Urothelium cell line (cell line): ENCODE measurements around the gene SMPDL3B.

ENCODE experiments used
- DNase-seq: peaks from one replicate; pipeline ENCODE4 v3.0.0; 2011; ENCODE audit warnings: low spot score, mixed read lengths
- FAIRE-seq: peaks from 2 replicates; lab custom pipeline; 2011; peaks lifted over from hg19 to GRCh38; lab: Jason Lieb, UNC

SMPDL3B gene, protein sequence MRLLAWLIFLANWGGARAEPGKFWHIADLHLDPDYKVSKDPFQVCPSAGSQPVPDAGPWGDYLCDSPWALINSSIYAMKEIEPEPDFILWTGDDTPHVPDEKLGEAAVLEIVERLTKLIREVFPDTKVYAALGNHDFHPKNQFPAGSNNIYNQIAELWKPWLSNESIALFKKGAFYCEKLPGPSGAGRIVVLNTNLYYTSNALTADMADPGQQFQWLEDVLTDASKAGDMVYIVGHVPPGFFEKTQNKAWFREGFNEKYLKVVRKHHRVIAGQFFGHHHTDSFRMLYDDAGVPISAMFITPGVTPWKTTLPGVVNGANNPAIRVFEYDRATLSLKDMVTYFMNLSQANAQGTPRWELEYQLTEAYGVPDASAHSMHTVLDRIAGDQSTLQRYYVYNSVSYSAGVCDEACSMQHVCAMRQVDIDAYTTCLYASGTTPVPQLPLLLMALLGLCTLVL

DNA sequence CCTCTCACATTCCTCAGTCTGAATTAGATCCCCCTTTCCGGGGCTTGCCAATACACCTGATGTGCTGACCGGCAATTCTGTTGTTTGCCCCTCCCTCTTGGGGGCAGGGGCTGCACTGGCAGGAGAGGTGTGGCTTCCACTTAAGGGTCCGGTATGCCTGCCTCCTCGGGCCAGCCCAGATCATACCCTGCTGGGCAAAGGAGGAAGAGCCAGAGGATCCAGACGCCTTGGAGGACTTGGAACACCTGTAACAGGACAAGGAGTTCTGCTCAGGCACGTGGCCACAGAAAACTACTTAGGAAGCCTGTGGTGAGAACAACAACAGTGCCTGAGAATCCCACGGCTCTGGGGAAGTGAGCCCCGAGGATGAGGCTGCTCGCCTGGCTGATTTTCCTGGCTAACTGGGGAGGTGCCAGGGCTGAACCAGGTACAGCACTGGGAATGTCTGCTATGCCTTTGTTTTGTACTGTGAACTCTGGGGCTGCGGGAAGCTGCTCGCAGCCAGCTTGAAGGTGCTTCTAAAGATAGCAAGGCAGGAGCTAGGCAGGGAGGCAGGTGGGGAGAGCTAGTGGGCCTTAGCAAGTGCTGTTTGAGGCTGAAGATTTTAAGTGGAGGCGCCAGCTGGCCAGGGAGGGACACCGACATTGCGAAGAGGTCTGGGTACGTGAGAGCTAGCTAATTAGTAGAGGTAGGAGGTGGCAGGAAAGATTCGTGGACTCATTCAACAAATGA, at the start of gene SMPDL3B:
TSS of gene SMPDL3B (plus strand) at position 183 of the 732 bp plus-strand sequence. CDS start at position 367, 184 bp downstream.
- DNase-seq (peak; percentile 91), FAIRE-seq (peak; percentile 46)

DNA sequence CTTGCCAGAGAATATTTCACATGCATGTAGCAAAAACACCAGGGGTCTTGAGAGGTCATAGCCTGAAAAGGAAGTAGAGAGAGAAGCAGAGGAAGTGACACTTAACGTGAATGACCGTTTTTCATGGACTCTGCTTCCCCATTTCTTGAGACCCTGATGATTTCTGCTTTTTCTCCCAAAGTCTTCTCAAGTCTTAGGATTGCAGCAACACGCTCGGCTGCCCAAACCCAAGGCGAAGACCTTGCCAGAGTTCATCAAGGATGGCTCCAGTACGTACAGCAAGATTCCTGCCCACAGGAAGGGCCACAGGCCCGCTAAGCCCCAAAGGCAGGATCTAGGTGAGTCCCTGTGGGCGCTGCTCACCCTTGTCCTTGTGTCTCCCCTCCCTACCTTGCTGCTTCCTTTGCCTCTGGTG, 49.7 kb upstream of the SMPDL3B start:
- no peak for FAIRE-seq
- no peak for DNase-seq

DNA sequence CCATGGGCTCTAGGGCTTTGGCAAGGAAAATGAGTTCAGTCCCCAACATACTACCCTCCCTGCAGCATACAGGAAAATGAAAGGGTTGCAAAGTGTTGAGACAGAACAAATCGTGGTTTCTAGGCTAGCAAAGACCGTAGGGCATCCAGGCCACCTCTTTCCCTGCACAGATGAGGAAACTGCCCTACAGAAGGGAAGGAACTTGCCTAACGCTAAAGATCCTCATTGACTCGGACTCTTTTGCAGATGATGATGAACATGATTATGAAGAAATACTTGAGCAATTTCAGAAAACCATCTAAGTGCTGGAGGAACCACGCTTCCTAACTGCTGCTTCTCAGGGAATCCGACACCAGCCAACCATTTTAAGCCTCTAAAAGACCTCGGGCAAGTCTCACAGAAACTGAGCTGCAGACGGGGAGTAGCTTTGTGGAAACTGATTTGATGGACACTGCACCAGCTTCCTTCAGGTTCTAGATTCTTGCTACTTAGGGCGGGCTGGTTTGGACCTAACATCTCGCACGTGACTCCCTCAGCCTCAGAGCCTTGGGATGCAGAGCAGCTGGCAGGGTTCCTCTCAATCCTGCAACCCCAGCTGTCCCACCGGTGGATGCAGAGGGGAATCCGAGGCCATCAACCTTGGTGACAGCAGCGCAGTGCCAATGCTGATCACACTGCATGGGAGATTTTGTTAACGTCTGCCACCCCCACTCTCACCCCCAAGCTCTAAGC, 49.0 kb upstream of the SMPDL3B start:
- DNase-seq (no peak), FAIRE-seq (no peak)

DNA sequence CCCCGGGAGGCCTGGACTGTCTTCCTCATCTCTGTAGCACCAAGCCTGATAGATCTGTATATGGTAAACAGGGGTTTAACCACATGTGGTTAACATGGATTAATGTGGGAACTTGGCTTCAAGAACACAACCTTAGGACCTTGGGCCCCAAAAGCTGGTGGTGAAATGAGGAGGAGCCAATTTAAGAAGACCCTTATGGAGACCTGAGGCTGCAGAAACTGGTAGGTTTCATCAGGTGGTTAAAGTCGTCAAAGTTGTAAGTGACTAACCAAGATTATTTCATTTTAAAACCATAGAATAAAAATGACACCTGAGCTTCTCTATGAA, 48.5 kb upstream of the SMPDL3B start:
- no peak for DNase-seq
- FAIRE-seq: no peak

DNA sequence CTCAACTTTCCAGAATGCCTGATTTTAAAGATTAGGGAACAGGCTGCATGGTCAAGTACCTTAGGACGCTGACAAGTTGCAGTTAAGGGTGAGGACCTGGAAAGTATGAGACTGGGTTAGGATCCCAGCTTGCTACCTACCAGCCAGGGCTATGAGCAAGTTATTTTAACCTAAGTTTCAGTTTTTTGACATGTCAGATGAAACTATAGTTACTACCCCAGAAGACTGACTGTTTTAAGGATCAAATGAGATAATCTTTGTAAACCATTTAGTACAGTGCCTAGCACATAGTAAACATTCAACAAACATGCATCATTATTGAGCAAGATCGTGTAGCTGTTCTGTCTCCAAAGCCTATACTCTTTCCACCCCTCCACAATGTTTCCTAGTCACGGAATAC, 48.1 kb upstream of the SMPDL3B start:
- DNase-seq (no peak), FAIRE-seq (no peak)

DNA sequence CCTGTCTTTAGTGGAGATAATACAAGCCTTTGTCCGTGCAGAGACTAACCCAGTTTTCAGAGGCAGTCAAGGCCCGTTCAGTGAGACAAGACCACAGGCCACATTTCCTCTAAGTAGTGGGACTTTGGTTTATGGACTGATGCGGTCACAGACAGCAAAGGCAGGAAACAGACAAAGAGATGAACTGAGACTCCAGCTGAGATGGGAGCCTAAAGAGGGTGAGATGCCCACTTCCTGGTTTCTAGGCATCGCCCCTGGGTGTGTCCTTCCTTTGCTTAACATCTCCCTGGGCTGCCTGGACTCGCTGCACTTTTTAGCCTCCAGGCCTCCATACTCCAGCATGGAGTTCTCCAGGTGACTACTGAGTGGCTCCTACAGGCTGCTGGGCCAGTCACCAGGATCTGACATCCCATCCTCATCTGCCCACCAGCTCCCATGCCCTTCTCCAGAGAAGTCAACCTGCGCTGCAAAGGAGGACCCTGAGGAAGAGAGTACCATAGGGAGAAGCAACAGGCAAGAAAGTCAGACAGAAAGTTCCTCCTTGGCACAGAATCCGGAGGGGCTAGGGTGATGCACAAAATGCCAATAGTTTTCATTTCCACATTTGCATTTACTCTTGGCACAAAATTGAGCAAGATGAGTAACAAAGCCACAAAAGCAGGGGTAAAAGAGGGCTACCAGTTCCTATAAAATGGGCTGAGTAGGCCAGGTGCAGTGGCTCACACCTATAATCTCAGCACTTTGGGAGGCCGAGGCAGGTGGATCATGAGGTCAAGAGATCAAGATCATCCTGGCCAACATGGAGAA, 47.4 kb upstream of the SMPDL3B start:
- DNase-seq (no peak), FAIRE-seq (no peak)

DNA sequence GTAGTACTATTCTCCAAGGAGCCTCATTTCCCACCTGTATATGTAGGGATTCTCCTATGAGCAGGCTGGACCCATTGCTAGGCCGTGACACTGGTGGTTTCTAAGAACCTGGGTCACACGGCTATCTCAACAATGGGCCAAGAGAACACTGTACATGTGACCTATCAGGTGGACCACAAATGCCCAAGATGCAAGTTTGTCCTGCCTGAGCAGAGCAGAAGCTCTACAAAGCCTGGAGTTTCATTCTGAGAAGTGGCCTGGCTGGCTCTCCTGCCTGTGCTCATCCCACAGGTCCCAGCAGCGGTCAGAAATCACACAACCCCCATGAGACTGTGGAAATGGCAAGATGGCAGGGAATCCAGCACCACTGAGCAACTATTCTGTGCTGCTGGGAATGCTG, 45.3 kb upstream of the SMPDL3B start:
- DNase-seq: no peak
- FAIRE-seq: no peak

DNA sequence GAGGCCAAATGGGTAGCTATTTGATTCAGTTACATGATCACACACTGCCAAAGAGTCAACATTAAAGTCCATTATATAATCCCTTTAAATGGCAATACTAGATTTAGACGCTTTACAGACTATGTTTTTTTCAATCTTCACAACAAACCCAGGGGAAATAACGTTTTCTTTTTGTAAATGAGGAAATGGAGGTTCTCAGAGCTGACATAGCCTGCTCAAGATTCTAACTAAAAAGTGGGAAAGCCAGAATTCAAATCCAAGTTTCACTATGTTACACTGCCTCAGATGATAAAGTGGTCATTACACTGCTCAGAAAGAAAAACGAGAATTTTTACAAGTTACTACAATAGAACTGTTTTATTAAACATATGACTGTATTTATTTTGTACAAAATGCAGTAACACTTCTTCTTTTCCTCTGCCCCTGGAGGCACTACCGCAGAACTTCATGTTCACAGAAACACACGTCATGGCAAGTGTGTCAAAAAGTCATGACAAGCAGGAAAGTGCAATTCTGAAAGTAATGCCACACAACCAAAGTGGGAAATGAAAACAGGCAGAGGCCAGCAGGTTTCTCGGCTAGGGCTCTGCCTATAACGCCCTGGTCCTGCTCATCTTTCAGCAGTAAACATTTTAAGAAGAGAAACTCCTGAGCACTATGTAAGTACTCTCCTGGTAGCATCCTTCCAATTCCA, 43.5 kb upstream of the SMPDL3B start:
- FAIRE-seq (no peak), DNase-seq (no peak)

DNA sequence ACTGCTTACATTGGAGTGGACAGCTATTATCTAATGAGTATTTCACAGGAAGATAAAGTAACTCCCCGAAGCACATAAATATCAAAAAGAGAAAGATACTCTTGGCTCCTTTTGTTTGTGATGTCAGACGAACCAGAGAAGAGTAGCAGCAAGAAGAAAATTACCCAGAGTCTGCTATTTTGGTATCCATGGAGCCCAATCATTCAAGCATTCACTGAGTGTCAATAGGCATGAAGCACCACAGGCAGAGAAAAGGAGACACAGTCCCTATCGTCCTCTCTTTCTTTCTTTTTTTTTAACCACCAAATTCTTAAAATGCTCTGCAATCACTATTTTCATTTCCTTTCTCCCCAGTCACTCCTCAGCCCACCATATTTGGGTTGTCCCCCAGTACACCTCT, 40.3 kb upstream of the SMPDL3B start:
- DNase-seq (no peak), FAIRE-seq (no peak)

DNA sequence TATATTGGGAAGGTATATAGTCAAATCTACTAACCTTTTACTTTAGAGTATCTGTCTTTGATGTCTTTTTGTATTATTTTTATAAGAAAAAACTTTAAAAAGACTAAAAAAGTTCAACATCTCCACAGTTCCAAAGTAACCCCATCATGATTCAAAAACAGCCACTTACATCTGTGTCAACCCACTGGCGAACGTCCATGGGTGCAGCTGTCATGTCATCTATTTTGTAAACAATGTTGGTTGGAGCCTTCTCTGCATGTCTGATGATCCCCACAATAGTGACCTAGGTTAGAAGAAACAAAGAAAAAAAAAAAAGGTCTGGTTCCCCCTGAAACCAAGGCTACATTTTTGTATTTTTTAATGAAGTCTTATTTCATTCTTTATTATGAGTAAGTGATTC, 28.0 kb upstream of the SMPDL3B start:
- no peak for FAIRE-seq
- no peak for DNase-seq

DNA sequence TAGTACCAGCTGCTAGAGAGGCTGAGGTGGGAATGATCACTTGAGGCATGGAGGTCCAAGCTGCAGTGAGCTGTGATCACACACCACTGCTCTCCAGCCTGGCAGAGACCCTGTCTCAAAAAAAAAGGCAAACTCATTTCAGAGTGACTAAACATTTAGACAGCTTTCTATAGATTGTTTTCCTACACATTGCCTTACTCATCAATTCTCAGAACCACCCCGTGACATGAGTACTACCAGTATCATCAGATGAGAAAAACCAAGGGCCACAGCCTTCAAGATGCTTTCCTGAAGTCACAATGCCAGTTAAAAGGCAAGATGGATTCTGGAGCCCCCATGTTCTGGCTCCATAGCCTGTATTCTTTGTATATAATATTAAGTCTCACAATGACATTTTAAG, 22.4 kb upstream of the SMPDL3B start:
- DNase-seq (no peak), FAIRE-seq (no peak)

DNA sequence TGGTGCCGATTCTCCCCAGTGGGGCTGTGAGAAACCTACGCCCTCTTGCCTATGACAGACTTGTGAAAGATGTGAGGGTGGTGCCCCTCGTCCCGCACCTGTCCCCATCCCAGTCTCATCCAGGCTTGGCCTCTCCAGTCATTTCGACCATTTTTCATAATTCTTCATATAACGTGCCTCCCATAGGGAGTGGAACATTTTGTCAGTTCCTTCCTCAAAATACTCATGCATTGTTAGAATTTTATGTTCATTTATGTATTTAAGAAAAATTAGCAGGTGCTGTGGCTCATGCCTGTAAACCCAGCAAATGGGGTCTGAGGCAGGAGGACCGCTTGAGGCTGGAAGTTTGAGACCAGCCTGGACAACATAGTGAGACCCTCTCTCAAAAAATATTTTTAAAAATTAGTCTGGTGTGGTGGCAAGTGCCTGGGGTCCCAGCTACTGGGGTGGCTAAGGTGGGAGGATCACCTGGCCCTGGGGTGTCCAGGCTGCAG, 19.7 kb upstream of the SMPDL3B start:
- DNase-seq: no peak
- FAIRE-seq: no peak

DNA sequence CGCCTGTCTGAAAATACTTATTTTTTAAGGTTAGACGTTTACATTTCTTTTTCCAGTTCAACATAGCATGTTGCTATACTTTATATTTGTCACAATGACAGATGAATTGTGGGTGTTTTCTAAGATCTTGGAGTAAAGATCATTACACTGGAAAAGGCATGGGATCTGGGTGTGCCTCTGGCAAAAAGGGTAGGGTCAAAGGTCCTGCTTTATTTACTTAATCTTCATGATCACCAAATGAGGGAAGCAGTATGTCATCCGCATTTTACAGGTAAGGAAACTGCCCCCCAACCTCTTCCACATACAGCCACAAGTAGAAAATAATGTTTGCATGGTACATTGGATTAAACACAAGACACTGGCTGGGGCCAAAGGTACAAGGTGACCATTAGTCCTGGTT, 12.5 kb upstream of the SMPDL3B start:
- FAIRE-seq: no peak
- DNase-seq: no peak

DNA sequence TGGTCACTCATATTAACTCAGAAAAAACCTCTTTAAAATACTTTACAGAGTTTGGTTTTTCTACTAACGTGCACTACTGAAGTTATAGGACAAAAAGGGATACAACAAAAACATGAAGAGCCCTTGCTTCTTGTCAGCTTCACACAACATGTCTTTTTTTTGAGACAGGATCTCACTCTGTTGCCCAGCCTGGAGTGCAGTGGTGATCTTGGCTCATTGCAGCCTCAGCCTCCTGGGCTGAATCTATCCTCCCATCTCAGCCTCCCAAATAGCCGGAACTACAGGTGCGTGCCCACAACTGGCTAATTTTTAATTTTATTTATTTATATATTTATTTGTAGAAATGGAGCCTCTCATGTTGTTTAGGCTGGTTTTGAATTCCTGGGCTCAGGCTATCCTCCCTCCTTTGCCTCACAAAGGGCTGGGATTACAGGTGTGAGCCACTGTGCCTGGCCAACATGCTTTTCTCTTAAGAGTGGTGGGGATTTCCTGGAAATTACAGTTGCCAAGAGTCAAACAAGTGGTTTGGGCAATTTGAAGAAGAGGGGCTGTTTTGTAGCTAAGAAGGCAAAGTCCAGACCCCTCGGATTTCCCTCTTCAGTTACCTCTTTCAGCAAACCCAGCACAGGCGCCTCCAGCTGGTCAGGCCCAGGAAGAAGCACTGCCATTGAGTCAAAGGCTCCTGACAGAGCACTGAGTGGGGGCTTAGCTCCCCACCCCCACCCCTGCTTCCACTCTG, 6.4 kb upstream of the SMPDL3B start:
- no peak for DNase-seq
- FAIRE-seq: no peak

DNA sequence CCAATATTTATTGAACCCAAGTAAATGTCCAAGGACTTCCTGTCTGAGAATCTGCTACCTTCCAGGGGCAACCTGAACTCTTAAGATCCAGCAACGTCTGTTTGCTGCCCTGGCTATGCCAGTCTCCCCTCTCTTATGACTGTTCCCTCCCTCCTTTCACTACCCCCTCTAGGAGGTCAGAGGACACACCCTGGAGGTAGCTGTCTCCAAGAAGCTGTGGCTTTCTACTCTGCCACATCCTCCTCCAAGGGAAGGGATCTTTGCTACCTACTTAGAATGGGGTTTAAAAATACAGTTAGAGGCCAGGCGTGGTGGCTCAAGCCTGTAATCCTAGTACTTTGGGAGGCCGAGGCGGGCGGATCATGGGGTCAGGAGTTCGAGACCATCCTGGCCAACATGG, 3.6 kb upstream of the SMPDL3B start:
- no peak for FAIRE-seq
- no peak for DNase-seq

DNA sequence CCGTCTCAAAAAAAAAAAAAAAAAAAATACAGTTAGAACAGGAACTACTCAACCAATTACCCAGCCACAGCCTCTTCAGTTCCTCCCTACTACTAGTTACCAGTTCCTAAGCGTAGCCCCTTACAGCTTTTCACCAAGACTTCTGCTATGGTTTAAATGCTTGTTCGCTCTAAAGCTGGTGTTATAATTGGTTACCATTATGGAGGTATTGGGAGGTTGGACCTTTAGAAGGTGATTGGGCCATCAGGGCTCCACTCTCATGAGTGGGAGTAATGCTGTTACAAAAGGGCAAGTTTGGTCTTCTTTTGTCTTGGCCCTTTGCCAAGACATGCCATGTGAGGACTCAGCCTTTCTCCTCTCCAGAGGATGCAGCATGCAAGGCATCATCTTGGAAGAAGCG, 3.0 kb upstream of the SMPDL3B start:
- FAIRE-seq: no peak
- no peak for DNase-seq

DNA sequence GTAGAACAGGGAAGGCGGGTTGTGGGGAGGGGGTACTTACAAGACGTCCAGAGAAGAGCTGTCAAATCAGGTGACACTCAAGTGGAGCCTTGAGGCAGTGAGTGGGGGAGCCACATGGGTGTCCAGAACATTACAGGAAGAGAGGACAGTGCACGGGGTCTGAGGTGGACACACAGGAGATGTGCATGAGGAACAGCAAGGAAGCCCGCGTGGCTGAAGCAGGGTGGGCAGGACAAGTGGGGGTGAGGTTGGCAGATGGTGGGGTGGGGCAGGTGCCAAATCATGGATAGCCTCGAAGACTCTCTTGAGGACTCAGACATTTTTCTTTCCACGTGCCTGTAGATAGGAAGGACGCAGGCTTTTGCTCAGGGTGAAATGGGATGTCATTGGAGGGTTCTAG, 921 bp downstream of the SMPDL3B start:
- DNase-seq: no peak
- no peak for FAIRE-seq

DNA sequence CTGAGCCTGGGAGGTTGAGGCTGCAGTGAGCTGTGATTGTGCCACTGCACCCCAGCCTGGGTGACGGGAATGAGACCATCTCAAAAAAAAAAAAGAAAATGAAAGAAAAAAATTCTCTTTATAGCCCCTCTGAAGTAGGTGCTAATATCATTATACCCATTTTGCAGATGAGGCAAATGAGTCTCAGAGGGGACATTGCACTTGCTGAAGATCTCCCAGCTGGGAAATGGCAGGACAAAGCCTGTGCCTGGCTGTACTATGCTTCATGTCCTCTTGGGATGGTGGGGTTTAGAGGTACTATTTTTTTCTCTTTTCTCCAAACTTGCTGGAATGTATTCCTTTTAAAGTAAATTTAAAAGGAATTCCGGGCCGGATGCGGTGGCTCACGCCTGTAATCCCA, 1.6 kb downstream of the SMPDL3B start:
- FAIRE-seq (no peak), DNase-seq (no peak)

DNA sequence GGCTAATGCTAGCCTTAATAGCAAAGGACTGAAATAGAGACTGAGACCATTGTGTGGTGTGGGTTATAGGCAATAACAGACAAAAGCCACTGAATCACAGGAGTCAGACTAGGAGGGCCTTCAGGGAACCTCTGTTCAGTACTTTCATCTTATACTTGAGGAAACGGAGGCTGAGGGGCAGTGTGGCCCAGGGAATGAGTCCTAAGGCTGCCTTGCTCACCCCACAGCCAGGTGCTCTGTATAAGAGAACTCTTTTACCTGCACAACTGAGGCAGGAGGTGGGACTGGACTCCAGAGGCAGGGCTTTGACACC, 2.7 kb downstream of the SMPDL3B start:
- FAIRE-seq: no peak
- DNase-seq: no peak

DNA sequence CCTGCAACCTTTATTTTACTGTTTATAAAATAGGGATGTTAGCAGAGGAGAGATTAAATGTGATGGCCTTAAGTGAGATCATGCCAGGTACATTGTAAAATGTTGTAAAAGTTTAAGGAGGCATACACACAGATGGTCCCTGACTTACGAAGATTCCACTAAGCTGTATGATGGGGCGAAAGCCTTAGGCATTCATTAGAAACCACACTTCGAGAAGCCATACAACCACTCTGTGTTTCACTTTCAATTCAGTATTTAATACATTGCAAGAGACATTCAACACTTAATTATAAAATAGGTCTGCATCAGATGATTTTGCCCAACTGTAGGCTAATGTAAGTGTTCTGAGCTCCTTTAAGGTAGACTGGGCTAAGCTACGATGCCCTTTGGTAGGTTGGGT, 3.7 kb downstream of the SMPDL3B start:
- FAIRE-seq (no peak), DNase-seq (no peak)
